ENCODE measurements around the gene SNTN.

Gene SNTN

DNA sequence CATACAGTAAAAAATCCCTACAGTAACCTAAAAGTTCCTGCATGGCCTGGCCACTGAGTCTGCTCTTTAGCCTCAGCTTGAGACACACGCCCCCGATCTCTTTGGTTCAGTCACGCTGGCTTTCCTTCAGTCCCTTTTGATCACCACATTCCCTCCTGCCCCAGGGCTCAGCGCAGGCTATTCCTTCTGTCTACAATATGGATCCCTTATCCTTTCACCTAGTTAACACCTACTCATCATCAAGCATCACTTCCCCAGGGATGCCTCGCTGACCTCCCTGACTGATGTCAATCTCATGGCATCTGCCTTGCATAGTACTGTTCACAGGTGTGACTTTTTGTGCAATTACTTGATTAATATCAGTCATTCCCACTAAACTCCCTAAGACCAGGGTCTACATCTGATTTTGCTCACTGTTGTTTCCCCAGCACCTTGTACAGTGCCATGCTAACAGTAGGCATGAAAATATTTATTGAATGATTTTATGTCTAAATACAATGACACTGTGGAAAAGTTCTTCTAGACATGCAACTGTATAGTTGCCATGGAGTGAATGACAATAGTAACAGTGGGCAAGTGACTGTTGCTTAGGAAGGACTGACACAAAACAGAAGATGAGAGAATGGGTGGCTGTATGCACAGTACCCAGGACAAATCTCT lies at the start of gene SNTN:
TSS of gene SNTN (plus strand) at position 610 of the 660 bp plus-strand sequence. CDS start at position 623, 13 bp downstream.
- no peaks in the 10 kb centered on the region for H3K4me1 ChIP-seq (ENCODE audit: control insufficient read depth, insufficient read depth, low read length)
- H3K27me3 ChIP-seq (ENCODE audit: control insufficient read depth, insufficient read depth, low read length): no peaks in the 10 kb centered on the region
- H3K36me3 ChIP-seq (ENCODE audit: control insufficient read depth, insufficient read depth, low read length): no peaks in the 10 kb centered on the region
- no peak within 1 kb of the TSS for H3K27ac ChIP-seq (ENCODE audit: low read depth, low read length)
- H3K9ac ChIP-seq (ENCODE audit: low read length): no peak within 1 kb of the TSS
- H3K9me3 ChIP-seq (ENCODE audit: control insufficient read depth, insufficient read depth, low read depth, low read length): no peaks in the 10 kb centered on the region
- no peak within 1 kb of the TSS for H3K4me3 ChIP-seq (ENCODE audit: low read depth, low read length)

GRCh38 chr3:63607716-63608115 lies 44.8 kb upstream of the SNTN start:
- H3K4me3 ChIP-seq (ENCODE audit: low read depth, low read length): no peak overlapping the region
- H3K27ac ChIP-seq (ENCODE audit: low read depth, low read length): no peak overlapping the region
- H3K9me3 ChIP-seq (ENCODE audit: control insufficient read depth, insufficient read depth, low read depth, low read length): no peaks in the 10 kb centered on the region
- H3K36me3 ChIP-seq (ENCODE audit: control insufficient read depth, insufficient read depth, low read length): no peaks in the 10 kb centered on the region
- H3K27me3 ChIP-seq (ENCODE audit: control insufficient read depth, insufficient read depth, low read length): no peaks in the 10 kb centered on the region
- no peak overlapping the region for H3K9ac ChIP-seq (ENCODE audit: low read length)
- no peaks in the 10 kb centered on the region for H3K4me1 ChIP-seq (ENCODE audit: control insufficient read depth, insufficient read depth, low read length)

GRCh38 chr3:63609408-63609807 lies 43.1 kb upstream of the SNTN start:
- Histone ChIP-seq H3K4me1 (ENCODE audit: control insufficient read depth, insufficient read depth, low read length) (no peaks in the 10 kb centered on the region), H3K36me3 (ENCODE audit: control insufficient read depth, insufficient read depth, low read length) (no peaks in the 10 kb centered on the region), H3K9ac (ENCODE audit: low read length) (no peak overlapping the region), H3K27ac (ENCODE audit: low read depth, low read length) (no peak overlapping the region), H3K9me3 (ENCODE audit: control insufficient read depth, insufficient read depth, low read depth, low read length) (no peaks in the 10 kb centered on the region), H3K27me3 (ENCODE audit: control insufficient read depth, insufficient read depth, low read length) (no peaks in the 10 kb centered on the region), H3K4me3 (ENCODE audit: low read depth, low read length) (no peak overlapping the region)

- Histone ChIP-seq H3K27me3 (ENCODE audit: control insufficient read depth, insufficient read depth, low read length) (no peaks in the 10 kb centered on the region), H3K27ac (ENCODE audit: low read depth, low read length) (no peak overlapping the region), H3K4me3 (ENCODE audit: low read depth, low read length) (no peak overlapping the region), H3K4me1 (ENCODE audit: control insufficient read depth, insufficient read depth, low read length) (no peaks in the 10 kb centered on the region), H3K36me3 (ENCODE audit: control insufficient read depth, insufficient read depth, low read length) (no peaks in the 10 kb centered on the region), H3K9me3 (ENCODE audit: control insufficient read depth, insufficient read depth, low read depth, low read length) (no peaks in the 10 kb centered on the region), H3K9ac (ENCODE audit: low read length) (no peak overlapping the region)
Measured at GRCh38 chr3:63609834-63610233, 42.6 kb upstream of the SNTN start.

- Histone ChIP-seq H3K27ac (ENCODE audit: low read depth, low read length) (no peak overlapping the region), H3K36me3 (ENCODE audit: control insufficient read depth, insufficient read depth, low read length) (no peaks in the 10 kb centered on the region), H3K4me3 (ENCODE audit: low read depth, low read length) (no peak overlapping the region), H3K9me3 (ENCODE audit: control insufficient read depth, insufficient read depth, low read depth, low read length) (no peaks in the 10 kb centered on the region), H3K4me1 (ENCODE audit: control insufficient read depth, insufficient read depth, low read length) (no peaks in the 10 kb centered on the region), H3K9ac (ENCODE audit: low read length) (no peak overlapping the region), H3K27me3 (ENCODE audit: control insufficient read depth, insufficient read depth, low read length) (no peaks in the 10 kb centered on the region)
Measured at GRCh38 chr3:63611382-63611781, 41.1 kb upstream of the SNTN start.

DNA sequence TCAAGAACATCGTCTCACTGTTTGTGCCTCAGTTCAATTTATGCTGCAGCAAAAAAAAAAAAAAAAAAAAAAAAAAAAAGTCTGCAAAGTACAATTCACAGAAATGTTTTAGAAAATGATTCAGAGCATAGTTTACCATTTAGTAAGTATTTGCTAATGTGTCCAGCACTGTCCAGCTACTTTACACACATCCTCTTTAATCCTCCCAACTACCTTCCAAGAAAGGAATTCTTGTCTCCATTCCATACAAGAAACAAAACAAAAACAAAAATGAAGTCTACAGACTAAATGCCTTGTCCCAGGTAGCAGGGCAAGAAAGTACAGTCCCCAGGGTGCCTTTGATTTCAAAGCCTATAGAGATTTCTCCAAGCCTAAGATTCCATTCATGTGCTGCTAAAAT lies 38.9 kb upstream of the SNTN start:
- no peak overlapping the region for H3K4me3 ChIP-seq (ENCODE audit: low read depth, low read length)
- H3K4me1 ChIP-seq (ENCODE audit: control insufficient read depth, insufficient read depth, low read length): 0 out of 2 replicates have a peak, but pooled peaks cover 7% of the 10 kb centered on the region
- no peaks in the 10 kb centered on the region for H3K27me3 ChIP-seq (ENCODE audit: control insufficient read depth, insufficient read depth, low read length)
- H3K9ac ChIP-seq (ENCODE audit: low read length): no peak overlapping the region
- no peaks in the 10 kb centered on the region for H3K9me3 ChIP-seq (ENCODE audit: control insufficient read depth, insufficient read depth, low read depth, low read length)
- H3K36me3 ChIP-seq (ENCODE audit: control insufficient read depth, insufficient read depth, low read length): no peaks in the 10 kb centered on the region
- H3K27ac ChIP-seq (ENCODE audit: low read depth, low read length): no peak overlapping the region

DNA sequence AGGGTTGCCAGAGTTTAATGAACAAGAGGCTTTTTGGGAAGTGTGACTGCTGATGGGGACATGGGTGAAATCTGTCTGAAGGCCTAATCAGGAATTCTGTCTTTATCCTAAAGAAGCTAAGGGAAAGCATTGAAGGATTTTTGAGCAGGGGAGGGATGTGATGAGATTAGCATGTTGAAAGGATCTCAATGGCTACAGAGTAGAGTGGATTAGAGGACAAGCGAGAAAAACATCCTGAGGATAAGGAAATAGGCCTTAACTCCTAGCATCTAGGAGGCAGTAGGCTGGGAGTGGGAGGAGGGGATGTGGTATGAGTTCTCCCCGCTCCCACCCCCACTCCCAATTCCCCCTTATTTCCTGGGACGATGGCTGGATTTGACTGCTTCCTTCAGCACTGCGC lies 35.1 kb upstream of the SNTN start:
- no peaks in the 10 kb centered on the region for H3K36me3 ChIP-seq (ENCODE audit: control insufficient read depth, insufficient read depth, low read length)
- H3K27ac ChIP-seq (ENCODE audit: low read depth, low read length): no peak overlapping the region
- no peaks in the 10 kb centered on the region for H3K9me3 ChIP-seq (ENCODE audit: control insufficient read depth, insufficient read depth, low read depth, low read length)
- H3K4me1 ChIP-seq (ENCODE audit: control insufficient read depth, insufficient read depth, low read length): 0 out of 2 replicates have a peak, but pooled peaks cover 7% of the 10 kb centered on the region
- no peak overlapping the region for H3K4me3 ChIP-seq (ENCODE audit: low read depth, low read length)
- no peaks in the 10 kb centered on the region for H3K27me3 ChIP-seq (ENCODE audit: control insufficient read depth, insufficient read depth, low read length)
- no peak overlapping the region for H3K9ac ChIP-seq (ENCODE audit: low read length)

DNA sequence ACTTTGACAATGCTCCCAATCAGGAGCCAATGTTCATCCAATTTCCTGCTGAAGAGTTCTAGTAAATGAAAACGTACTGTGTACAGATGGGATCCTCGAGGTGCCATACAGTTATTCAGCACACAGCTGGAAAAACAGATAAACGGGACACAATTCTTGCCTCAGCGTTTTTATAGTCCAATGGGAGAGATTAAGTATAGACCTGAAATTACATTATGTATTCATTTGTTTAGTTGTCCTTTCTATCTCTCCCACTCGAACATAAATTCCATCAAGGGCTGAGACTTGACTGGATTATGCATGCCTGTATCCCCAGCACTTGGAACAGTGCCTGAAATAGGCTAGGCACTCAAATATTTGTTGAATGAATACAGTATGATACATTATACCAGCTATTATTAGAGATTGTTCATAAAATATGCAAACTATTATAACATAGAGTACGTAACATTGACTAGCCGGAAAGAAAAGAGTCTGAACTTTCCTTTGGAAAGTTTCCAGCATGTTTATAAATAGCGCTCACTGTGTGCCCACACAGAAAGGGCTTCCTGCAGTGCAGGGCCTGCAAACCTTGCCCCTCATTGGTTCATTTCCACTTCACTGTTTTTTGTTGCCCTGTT lies 27.4 kb upstream of the SNTN start:
- Histone ChIP-seq H3K4me1 (ENCODE audit: control insufficient read depth, insufficient read depth, low read length) (peaks cover 7% of the 10 kb centered on the region), H3K27ac (ENCODE audit: low read depth, low read length) (no peak overlapping the region), H3K36me3 (ENCODE audit: control insufficient read depth, insufficient read depth, low read length) (no peaks in the 10 kb centered on the region), H3K27me3 (ENCODE audit: control insufficient read depth, insufficient read depth, low read length) (no peaks in the 10 kb centered on the region), H3K9me3 (ENCODE audit: control insufficient read depth, insufficient read depth, low read depth, low read length) (no peaks in the 10 kb centered on the region), H3K9ac (ENCODE audit: low read length) (no peak overlapping the region), H3K4me3 (ENCODE audit: low read depth, low read length) (no peak overlapping the region)

DNA sequence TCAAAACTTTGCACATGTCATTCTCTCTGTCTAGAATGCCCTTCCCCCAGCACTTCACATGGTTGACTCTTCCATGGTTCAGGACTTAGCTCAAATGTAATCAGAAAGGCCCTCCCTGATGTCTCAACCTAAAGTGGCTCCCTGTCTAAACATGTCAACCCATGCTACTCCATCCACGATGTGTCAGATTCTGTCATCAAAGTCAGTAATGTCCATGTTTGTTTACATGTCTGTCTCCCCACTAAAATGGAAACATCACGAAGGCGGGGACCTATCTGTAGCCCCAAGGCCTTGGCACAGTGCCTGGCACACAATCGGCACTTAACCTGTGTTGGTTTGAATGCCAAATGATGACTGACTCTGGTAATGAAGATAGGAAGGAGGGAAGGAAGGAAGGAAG lies 20.8 kb upstream of the SNTN start:
- H3K9ac ChIP-seq (ENCODE audit: low read length): no peak overlapping the region
- H3K36me3 ChIP-seq (ENCODE audit: control insufficient read depth, insufficient read depth, low read length): no peaks in the 10 kb centered on the region
- peaks cover 4% of the 10 kb centered on the region; the same call in 1 of the 2 replicates for H3K27me3 ChIP-seq (ENCODE audit: control insufficient read depth, insufficient read depth, low read length)
- H3K4me1 ChIP-seq (ENCODE audit: control insufficient read depth, insufficient read depth, low read length): no peaks in the 10 kb centered on the region
- no peak overlapping the region for H3K27ac ChIP-seq (ENCODE audit: low read depth, low read length)
- H3K4me3 ChIP-seq (ENCODE audit: low read depth, low read length): no peak overlapping the region
- no peaks in the 10 kb centered on the region for H3K9me3 ChIP-seq (ENCODE audit: control insufficient read depth, insufficient read depth, low read depth, low read length)

DNA sequence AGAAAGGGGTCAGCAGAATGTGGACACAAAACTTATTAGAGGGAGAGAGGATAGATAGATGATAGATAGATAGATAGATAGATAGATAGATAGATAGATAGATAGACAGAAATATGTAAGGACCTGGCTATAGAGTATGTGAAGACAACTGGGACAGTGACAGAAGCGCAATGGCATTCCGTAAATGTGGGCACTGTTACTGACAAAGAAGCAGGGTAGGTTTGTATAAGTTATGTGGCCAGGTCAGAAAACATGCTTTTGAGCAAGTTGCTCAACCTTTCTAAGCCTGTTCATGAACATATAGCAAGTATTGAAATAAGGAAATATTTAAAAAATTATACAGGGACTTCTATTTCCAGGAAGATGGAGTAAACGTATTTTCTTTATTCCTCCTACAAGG lies 17.3 kb upstream of the SNTN start:
- Histone ChIP-seq H3K27me3 (ENCODE audit: control insufficient read depth, insufficient read depth, low read length) (peaks cover 4% of the 10 kb centered on the region; the same call in 1 of the 2 replicates), H3K9me3 (ENCODE audit: control insufficient read depth, insufficient read depth, low read depth, low read length) (no peaks in the 10 kb centered on the region), H3K4me1 (ENCODE audit: control insufficient read depth, insufficient read depth, low read length) (no peaks in the 10 kb centered on the region), H3K9ac (ENCODE audit: low read length) (no peak overlapping the region), H3K27ac (ENCODE audit: low read depth, low read length) (no peak overlapping the region), H3K4me3 (ENCODE audit: low read depth, low read length) (no peak overlapping the region), H3K36me3 (ENCODE audit: control insufficient read depth, insufficient read depth, low read length) (no peaks in the 10 kb centered on the region)

DNA sequence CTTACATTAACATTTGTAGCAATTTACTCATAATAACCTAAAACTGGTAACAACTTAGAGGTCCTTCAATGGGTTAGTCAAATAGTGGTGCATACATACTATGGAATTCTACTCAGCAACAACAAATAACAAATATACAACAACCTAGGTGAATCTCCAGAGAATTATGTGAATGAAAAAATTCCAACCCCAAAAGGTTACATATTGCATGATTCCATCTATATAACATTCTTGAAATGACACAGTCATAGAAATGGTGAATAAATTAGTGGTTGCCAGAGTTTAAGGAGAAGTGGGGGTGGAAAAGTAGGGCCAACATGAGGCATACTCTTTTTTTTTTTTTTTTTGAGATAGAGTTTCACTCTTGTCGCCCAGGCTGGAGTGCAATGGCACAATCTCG lies 12.7 kb upstream of the SNTN start:
- peaks cover 8% of the 10 kb centered on the region; the same call in 1 of the 2 replicates for H3K4me1 ChIP-seq (ENCODE audit: control insufficient read depth, insufficient read depth, low read length)
- no peak overlapping the region for H3K4me3 ChIP-seq (ENCODE audit: low read depth, low read length)
- no peaks in the 10 kb centered on the region for H3K27me3 ChIP-seq (ENCODE audit: control insufficient read depth, insufficient read depth, low read length)
- no peaks in the 10 kb centered on the region for H3K36me3 ChIP-seq (ENCODE audit: control insufficient read depth, insufficient read depth, low read length)
- no peak overlapping the region for H3K9ac ChIP-seq (ENCODE audit: low read length)
- H3K9me3 ChIP-seq (ENCODE audit: control insufficient read depth, insufficient read depth, low read depth, low read length): no peaks in the 10 kb centered on the region
- no peak overlapping the region for H3K27ac ChIP-seq (ENCODE audit: low read depth, low read length)
